Measurements from ENCODE around the gene GMCL2. TPM values are rescaled to one million over a fixed set of nuclear protein-coding genes. Genes with fewer than 3 reads are reported as not detected.

The GMCL2 gene
- polyA plus RNA-seq, 1 of the 3 experiments (the other 2 are of a cell fraction), result not detected

DNA sequence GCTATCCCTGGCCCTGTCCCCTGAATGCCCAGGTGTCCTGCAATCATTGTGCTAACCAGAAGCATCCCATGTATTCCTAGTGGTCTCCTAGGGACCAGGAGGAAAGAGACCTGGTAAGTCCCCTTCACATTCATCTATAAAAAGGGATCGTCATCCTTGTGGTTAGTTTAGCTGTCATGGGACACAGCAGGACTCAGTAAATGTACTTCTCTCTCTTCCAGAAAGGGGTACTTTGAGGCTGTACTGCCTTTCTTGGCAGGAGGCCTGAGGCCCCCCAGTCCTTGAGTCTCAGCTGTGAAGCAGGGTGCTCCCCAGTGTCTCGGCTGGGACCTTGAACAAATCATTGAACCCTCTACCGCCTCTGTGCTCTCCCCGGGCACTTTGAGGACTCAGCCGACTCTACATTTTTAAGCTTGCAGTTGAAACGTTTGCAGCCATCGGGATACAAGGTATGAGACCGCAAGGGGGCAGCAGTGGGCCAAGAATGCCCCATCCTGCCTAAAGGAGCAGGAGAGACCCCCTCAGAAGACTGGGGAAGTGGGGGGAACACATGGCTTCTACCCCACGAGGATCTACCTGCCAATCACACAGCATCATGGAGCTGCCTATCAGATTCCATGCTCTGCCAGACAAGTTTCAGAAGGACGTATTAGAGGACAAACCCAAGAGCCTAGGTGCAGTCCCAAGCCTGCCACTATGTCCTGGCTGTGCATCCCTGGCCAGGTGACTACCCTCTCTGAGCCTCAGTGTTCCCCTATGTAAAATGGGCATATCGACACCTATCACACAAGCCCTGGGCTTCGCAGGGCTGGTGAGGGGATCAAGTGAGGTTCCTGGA is 47.8 kb upstream of the GMCL2 start:
- H3K4me3 ChIP-seq (ENCODE audit: low read depth in 2 of 2, low read length in 1 of 2), result no peak overlapping the region; a peak in 1 of 4 replicates
- H3K4me2 ChIP-seq, result no peak overlapping the region
- TF ChIP-seq SMC3 (IDR thresholded peaks at IDR 0.05; ENCODE audit: low read depth, low read length), result peak; percentile 68
- TF ChIP-seq CTCF (IDR thresholded peaks at IDR 0.05), result peak; percentile 73
- TF ChIP-seq PBX3 (IDR thresholded peaks at IDR 0.05), result no peak
- peak; percentile 31 for TF ChIP-seq CHD2 (IDR thresholded peaks at IDR 0.05; ENCODE audit: low read length, partially characterized antibody)
- TF ChIP-seq EZH2phosphoT487 (IDR thresholded peaks at IDR 0.05; ENCODE audit: borderline replicate concordance, low read depth), result no peak
- TF ChIP-seq RAD21 (IDR thresholded peaks at IDR 0.05; ENCODE audit: low read length), result peak; percentile 81
- no peak overlapping the region; a peak in 1 of 4 replicates for H3K27ac ChIP-seq (ENCODE audit: low read depth in 2 of 2, low read length in 1 of 2)
- H3K9me3 ChIP-seq, result no peaks in the 10 kb centered on the region
- 22% methylated on average over 12 of the region's 12 CpGs for WGBS (ENCODE audit: low lambda C conversion rate)
- peaks cover 11% of the 10 kb centered on the region for H3F3A ChIP-seq (replicated peaks; ENCODE audit: insufficient read depth)
- H4K20me1 ChIP-seq (ENCODE audit: insufficient read depth), result no peaks in the 10 kb centered on the region
- peaks cover 11 to 53% of the 10 kb centered on the region in 2 experiments; a peak in 2 of 4 replicates for H3K4me1 ChIP-seq (ENCODE audit: control insufficient read depth in 1 of 2, insufficient read depth in 2 of 2, low read depth in 1 of 2, low read length in 1 of 2)
- ChIA-PET POLR2A (interaction anchor here (0.8 kb wide), 1 partner anchor 355 kb away, joined by 3 read pairs; the partner anchor contains the start of gene COL23A1), CTCF (interaction anchor here (0.6 to 12.2 kb wide), 44 partner anchors 9 to 1029 kb away, joined by 3 to 147 read pairs (median 4); partner anchors contain the start of genes COL23A1 and HNRNPAB)
- H3K79me2 ChIP-seq (ENCODE audit: insufficient read depth), result peaks cover 20% of the 10 kb centered on the region
- peak; percentile 89 for DNase-seq
- H3K9ac ChIP-seq, result no peak overlapping the region
- H3K9me2 ChIP-seq, result no peaks in the 10 kb centered on the region
- no peaks in the 10 kb centered on the region for H3K27me3 ChIP-seq (ENCODE audit: insufficient read depth)
- H3K36me3 ChIP-seq (replicated peaks in 1 of 2; ENCODE audit: control insufficient read depth in 1 of 2, insufficient read depth in 2 of 2, low read length in 1 of 2), result peaks cover 2 to 3% of the 10 kb centered on the region in 2 experiments
- no peak overlapping the region for H2AFZ ChIP-seq (ENCODE audit: low read depth)

DNA sequence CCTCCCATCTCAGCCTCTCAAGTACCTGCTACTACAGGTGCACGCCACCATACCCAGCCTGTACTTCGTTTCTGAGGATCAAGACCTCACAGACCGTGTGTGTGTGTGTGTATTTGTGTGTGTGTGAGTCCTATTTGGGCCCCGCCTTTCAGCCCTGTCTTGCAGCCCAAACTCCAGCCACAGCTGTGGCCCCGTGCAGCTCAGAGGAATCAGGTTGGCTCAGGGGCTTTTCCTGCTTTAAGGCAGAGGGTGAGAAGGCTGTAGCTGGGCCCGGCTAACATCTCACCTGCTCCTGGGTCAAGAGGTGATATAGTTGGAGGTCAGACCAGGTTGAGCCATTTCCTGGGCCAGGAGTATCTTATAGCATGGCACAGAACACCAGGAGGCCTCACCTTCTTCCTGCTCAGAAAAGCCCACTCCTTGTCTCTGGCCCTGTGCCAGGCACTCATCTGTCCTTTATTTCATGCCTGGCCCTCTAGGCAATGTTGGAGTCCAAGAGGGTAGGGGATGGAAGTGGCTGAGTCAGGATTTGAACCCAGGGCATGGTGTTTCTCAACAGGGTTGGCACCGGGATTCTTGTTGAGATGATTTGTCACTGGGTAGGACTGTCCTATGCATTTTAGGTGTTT is 47.1 kb upstream of the GMCL2 start:
- POLR2A ChIA-PET, result no interaction called here
- H3K4me3 ChIP-seq (ENCODE audit: low read depth in 2 of 2, low read length in 1 of 2), result no peak overlapping the region
- DNase-seq, result no peak
- TF ChIP-seq REST (IDR thresholded peaks at IDR 0.05; ENCODE audit: low read depth, low read length), result no peak
- no peak for TF ChIP-seq CTCF (IDR thresholded peaks at IDR 0.05)
- no peak for TF ChIP-seq GABPA (IDR thresholded peaks at IDR 0.05; ENCODE audit: low read depth)
- no peak for TF ChIP-seq PBX3 (IDR thresholded peaks at IDR 0.05)
- TF ChIP-seq SIN3A (IDR thresholded peaks at IDR 0.05; ENCODE audit: borderline replicate concordance, low read depth, low read length), result no peak
- no peak for TF ChIP-seq TAF1 (IDR thresholded peaks at IDR 0.05; ENCODE audit: borderline replicate concordance, low read depth, low read length)
- no peak for TF ChIP-seq EZH2phosphoT487 (IDR thresholded peaks at IDR 0.05; ENCODE audit: borderline replicate concordance, low read depth)
- TF ChIP-seq NRF1 (IDR thresholded peaks at IDR 0.05; ENCODE audit: low read depth, low read length), result no peak
- TF ChIP-seq GATA2 (CRISPR knock-in tag; IDR thresholded peaks at IDR 0.05), result no peak

More for the DNA sequence above, 47.1 kb upstream of the GMCL2 start:
- Histone ChIP-seq H3K9ac (no peak overlapping the region), H3K9me3 (no peaks in the 10 kb centered on the region), H3K4me2 (no peak overlapping the region), H3K4me1 (ENCODE audit: control insufficient read depth in 1 of 2, insufficient read depth in 2 of 2, low read depth in 1 of 2, low read length in 1 of 2) (peaks cover 11 to 52% of the 10 kb centered on the region in 2 experiments; a peak in 2 of 4 replicates), H3K9me2 (no peaks in the 10 kb centered on the region), H3K27me3 (ENCODE audit: insufficient read depth) (no peaks in the 10 kb centered on the region), H2AFZ (ENCODE audit: low read depth) (no peak overlapping the region), H3K36me3 (replicated peaks in 1 of 2; ENCODE audit: control insufficient read depth in 1 of 2, insufficient read depth in 2 of 2, low read length in 1 of 2) (peaks cover 7 to 8% of the 10 kb centered on the region in 2 experiments), H3K79me2 (ENCODE audit: insufficient read depth) (peaks cover 26% of the 10 kb centered on the region), H3K27ac (ENCODE audit: low read depth in 2 of 2, low read length in 1 of 2) (no peak overlapping the region; a peak in 1 of 4 replicates), H4K20me1 (ENCODE audit: insufficient read depth) (no peaks in the 10 kb centered on the region), H3F3A (replicated peaks; ENCODE audit: insufficient read depth) (peaks cover 11% of the 10 kb centered on the region)
- 71% methylated on average over 6 of the region's 7 CpGs for WGBS (ENCODE audit: low lambda C conversion rate)
- CTCF ChIA-PET, result interaction anchor here (0.5 to 12.2 kb wide), 42 partner anchors 9 to 1030 kb away, joined by 3 to 147 read pairs (median 4); partner anchors contain the start of genes COL23A1 and HNRNPAB
